Daoy (cell line): Measurements from ENCODE around the gene SRGAP3. TPM values are rescaled to one million over a fixed set of nuclear protein-coding genes. Genes with fewer than 3 reads are reported as not detected.
A peak's percentile ranks its signal among the peaks of the same experiment; 100 is the strongest.

Source experiments
- DNase-seq: peaks from one replicate; pipeline ENCODE4 v3.0.0-alpha.2; 2015; ENCODE audit warnings: low read depth
- total RNA-seq: library from RNA; depleted of rRNA; stranded (reverse); fragments of >200 nt; shearing (Covaris generic); gene quantifications from 2 replicates; pipeline ENCODE4 v1.2.3, GENCODE V29; 2014

The SRGAP3 gene
- total RNA-seq, 1 experiment from 2014 or later, result 5.0 TPM

DNA sequence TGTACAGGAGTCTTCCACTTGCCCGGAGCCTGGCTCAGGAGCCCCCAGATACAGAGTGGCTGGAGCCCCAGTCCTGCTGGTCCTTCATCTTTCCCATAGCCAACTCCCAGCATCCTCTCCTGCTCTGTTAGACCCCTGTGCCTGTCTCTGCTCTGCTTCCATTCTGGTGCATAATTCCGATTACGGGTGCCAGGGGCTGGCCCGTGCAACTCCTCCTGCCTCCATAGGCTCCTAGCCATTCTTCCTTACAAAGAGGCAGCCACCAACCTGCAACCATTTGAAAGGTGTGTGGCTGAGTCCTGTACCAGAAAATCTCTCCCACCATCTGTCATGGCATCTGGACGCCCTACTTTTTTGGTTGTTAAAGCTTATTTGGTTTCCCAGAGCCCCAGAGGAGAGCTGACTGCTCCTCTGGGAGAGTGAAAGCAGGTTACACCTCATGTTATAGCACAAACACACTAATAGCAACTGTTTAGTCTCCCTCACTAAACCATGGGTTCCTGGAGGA, 281.0 kb downstream of the SRGAP3 start:
- DNase-seq, result no peak

DNA sequence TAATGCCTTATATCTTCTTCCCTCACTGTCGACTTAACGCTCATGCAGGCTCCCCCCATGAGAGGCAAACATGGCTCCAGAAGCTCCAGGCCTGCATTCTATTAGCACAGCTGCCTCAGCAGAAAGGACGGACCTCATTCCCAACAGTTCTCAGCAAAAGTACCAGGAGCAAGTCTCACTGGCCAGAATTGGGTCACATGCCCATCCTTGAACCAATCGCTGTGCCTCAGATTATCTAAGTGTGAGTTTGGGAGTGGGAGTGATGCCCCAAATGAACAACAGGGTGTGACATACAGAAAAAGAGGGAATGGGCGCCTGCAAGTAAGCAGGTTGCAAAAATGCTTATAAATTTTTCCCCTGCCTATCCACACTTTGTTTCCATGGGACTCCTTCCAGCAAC, 281.9 kb downstream of the SRGAP3 start:
- no peak for DNase-seq

DNA sequence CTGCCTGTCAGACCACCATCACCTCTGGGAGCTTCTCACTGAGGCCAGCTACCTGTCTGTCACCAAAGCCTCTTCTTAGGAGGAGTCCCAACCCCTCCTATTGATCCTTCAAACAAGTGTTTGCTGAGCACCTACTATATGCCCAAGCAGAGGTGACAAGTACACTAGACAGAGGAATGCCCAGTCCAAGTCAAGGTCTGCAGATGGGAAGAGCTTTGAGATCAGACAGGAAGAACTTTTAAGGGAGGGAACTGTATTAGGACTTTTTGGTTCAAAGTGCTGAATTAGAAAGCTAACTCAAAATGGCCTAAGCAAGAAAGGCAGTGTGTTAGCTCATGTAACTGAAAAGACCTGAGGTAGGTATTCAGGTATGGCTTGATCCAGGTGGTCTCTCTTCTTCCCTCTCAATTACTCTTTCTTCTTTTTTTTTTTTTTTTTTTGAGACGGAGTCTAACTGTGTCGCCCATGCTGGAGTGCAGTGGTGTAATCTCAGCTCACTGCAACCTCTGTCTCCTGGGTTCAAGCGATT, 282.6 kb downstream of the SRGAP3 start:
- DNase-seq, result no peak

DNA sequence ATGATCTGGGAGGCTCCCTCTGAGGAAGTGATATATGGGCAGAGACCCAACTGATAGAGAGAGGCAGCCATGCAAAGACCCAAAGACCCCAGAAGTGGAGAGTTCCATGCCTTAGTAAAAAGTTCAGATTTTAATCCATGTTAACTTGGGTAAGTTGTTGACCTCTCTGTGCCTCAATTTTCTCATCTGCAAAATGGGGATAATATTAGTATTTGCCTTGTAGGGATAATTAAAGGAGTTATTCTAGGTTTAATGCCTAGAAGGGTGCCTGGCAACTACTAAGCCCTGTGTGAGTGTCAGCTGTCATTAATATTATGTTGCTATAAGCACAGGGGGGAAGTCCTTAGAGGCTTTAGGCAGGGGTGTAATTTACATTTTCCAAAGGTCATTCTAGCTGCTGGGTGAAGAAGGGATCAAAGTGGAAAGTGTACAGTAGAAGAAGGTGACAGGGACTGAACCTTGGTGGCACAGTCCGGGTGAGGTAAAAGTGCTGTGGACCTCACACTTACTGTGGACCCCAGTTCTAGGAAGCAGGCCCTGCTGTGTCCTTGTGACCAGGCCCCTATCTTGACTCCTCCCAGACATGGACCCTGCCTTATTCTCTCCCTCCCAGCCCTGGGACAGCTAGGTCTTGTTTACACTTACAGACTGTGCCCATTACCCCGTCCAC, 283.2 kb downstream of the SRGAP3 start:
- DNase-seq, result no peak

DNA sequence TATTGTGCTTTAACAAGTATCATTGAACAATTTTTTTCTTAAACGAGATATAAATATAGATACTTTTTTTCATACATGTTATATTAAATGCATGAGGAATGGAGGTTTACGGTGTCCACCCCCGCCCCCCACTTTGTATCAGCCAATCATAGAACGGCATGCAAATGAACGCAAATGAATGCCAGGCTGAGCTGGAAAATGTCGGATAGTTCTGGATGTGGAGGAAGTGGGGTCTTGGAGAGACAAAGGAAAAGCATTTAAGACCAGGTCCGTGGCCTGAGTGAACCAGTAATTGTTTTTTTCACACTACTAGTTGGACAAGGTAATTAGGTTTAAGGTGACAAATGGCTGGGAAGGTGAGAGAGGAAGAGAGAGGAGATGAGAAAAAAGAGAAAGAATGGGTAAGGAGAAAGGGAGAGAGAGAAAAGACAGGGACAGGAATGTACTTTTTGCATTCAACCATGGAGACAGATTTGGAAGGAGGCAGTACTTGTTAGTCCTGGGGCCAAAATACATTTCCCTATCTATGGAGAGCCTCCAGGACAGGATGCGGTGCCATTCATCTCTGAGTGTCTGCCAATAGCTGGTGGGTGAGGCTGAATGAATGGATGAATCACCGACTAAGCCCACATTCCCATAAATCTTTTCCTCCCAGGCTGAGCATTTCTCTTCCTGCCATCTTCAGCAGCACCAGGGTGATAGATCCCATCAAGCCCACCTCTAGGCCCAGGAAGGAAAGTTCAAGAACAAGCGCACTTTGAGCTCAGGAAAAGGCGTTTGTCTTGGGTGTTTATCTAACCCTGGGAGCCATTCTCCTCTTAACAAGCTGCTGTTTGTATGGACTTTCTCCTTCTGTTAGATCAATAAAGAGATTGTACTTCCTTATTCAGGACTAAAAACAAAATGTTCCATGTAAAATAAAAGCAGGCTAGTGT, 284.7 kb downstream of the SRGAP3 start:
- DNase-seq, result peak; percentile 88

DNA sequence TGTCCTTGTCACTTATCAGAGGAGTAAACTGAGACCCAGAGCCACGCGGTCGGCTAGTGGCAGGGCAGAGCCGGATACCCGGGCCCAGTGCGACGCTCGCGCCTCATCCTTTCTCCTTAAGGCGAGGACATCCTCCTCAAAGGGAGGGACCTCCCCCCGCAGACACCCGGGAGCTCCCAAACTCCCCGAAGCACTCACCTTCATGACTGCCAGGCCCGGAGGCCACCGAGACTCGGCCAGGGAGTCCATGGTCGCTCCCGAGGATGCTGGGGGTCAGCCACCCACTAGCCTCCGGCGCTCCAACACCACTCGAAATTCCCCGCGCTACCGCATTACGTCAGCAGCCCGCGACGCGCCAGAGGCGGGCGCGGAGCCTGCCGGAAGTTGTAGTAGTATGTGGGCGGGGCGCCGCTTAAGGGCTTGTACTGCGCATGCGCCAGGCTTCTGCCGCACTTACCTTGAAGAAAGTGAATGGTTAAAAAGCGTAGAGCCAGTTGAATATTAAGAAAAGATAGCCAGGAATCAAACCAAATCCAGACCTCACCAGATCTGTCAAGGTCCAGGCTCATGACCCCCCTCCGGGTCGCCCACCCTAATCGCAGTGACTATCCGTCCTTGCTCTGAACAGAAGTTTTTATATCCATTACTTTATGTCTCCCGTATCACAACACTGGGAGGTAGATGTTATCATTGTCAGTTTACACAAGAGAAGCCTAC, 286.2 kb downstream of the SRGAP3 start, which contains the start of gene RAD18:
TSS of gene RAD18 (minus strand) at position 336 of the 717 bp plus-strand sequence. CDS start at position 249, 87 bp downstream.
- peak; percentile 90 for DNase-seq

DNA sequence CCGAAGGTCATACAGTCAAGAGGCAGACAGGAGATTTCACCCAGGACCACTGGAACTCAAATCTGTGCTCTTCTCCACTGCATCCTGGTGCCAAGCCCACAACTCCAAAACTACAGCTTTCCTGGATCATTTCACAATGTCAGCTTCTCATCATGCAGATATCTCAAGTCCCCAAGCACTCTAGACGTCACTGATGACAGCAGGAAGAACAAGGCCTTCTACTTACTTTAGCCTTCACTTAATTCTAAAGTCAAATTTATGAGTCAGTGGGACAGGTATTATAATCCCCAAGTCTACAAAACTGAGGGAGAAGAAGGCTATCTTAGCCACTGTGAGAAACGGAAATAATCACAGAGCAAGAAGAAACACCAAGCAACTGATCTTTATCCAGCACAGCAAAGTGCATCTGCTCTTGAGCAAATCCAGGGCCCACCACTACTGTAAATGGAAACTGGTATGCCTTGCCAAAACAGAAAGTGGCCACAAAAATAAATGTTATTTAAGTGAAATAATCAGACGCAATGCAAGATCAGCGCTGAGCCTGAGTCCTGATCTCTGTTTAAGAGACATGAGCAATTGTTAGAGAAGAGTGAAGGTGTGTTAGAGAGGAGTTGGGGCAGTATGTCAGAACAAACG, 287.1 kb downstream of the SRGAP3 start:
- DNase-seq, result no peak

DNA sequence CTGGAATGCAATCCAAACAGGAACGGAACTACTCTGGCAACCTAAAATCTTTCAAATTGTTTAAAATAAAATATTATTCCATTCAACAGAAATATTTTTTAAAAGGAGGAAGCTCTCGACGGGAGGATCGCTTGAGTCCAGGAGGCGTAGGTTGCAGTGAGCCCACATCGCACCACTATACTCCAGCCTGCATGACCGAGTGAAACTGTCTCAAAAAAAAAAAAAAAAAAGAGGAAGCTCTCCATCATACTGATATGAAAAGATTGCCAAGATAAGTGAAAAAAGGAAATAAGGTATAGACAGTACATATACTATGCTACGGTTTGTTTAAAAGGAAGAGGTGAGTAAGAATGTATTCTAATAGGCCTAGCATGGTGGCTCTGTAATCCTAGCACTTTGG, 289.8 kb downstream of the SRGAP3 start:
- no peak for DNase-seq

DNA sequence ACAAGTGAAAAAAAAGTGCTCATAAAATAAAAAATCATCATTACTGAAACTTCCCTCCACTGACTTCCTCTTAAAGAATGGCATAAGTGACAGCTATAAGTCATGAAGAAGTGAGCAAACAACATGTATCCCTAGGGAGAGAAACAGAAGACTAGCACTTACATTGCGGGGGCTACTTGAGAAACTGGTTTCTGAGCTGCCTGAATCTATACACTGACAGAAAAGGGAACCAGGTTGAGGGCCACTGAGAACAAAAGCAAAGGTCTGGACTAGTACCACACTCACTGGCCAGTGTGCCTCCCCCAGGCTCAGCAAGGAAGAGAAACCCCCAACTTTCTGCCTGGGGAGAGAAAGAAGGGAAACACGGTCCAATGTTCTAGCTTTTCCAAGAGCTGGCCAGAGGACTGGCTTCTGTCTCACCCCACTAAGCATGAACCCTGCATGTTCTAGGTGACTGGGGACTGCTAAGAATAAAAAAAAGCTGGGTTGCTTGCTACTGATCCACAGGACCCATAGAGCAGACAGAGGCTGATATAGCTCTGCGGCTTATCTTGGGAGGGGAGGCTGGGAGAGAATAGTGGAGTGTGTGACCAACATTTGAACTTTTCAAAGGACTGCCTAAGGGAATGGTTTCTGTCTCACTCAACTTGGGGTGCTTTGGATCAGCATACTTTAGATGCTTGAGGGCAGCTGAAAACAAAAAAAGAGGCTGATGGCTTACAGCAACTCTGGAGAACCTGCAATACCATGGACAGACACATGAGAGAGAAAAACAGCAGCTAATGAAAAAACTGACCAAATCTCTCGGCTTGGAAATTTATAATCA, 294.3 kb downstream of the SRGAP3 start:
- no peak for DNase-seq

DNA sequence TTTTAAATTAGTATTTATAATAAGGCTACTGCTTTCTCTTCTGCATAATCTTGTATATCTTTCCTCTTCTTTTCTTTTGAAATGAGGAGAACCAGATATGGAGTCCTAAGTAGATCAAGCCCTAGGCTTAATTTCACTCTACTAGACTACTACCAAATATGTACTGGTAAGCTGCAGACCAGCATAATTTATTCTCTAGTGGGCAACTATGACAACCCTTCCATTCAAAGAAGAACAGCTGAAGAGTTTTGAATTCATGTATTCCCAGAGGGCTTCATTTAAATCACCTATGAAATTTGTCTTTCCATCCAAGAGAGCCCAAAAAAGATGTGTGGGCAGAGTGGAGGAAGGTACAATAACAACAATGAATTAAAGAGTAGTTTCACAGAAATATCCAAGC, 296.1 kb downstream of the SRGAP3 start:
- no peak for DNase-seq

DNA sequence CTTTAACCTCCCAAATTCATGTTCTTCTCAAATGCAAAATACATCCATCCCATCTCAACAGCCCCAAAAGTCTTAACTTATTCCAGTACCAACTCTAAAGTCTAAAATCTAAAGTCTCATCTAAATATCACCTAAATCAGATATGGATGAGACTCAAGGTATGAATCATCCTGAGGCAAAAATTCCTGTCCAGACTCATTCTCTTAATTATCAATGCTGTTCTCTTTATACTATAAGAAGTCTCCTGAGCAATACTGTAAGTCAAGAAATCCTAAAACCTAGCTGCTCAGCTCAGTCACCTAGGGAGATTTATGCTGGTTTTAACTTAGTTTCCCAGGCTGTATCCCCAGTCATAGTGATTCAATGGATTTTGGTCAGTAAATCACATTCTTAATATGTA, 297.3 kb downstream of the SRGAP3 start:
- DNase-seq, result no peak

DNA sequence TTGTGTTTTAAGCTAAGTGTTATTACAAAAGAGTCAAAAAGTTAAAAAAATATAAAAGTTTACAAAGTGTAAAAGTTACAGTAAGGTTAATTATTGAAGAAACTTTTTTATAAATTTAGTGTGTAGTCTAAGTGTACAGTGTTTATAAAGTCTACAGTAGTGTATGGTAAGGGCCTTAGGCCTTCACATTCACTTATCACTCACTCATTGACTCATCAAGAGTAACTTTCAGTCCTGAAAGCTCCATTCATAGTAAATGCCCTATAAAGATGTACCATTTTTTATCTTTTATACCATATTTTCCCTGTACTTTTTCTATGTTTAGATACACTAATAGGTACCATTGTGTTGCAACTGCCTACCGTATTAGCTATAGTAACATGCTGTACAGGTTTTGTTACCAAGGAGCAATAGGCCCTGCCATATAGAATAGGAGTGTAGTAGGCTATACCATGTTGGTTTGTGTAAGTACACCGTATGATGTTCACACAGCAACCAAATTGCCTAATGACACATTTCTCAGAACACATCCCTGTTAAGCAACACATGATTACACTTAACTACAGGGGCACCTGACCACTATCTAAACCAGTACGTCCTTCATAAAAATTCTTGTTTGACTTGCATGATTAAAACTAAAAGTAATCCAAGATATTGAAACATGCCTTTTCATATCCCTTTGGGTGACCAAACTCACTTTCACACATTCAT, 303.4 kb downstream of the SRGAP3 start:
- DNase-seq, result no peak

DNA sequence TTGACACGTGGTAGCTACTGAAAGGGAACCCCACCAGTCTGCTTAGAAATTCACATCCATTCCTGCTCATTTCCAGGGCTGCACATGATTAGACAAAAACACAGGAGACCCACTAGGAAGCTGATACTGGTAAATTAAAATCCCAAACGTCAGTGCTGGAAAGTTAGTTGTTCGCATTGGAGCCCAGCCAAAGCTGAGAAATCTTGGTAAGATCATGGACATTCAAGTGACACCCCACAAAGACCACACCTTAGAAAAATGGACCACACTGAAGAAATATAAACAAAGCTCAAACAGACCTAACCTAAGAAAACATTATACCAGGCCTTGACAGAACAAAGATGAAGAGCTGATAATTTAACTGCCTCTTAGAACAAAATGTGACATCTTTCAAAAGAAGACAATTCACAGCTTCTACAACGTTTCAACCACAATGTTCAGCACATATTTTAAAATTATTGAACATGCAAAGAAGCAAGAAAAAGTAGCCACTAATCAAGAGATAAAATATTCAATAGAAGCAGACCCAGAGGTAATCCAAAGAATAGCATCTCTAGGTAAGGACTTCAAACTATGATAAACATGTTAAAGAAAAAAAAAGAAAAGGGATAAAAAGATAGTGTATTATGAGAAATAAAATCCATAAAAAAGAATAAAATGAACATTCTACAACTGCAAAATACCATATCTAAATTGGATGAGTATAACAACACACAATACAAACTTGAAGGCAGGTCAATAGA, 306.5 kb downstream of the SRGAP3 start:
- DNase-seq, result no peak

DNA sequence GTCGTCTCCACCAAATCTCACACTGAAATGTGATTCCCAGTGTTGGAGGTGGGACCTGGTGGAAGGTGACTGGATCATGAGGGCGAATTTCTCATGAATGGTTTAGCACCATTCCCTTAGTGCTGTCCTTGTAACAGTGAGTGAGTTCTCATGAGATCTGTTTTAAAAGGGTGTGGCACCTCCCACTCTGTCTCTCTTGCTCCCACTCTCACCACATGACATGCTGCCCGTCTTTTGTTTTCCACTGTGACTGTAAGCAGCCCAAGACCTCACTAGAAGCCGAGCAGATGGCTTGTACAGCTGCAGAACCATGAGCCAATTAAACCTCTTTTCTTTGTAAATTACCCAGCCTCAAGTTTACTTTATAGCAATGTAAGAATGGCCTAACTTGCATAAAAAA, 307.3 kb downstream of the SRGAP3 start:
- no peak for DNase-seq

DNA sequence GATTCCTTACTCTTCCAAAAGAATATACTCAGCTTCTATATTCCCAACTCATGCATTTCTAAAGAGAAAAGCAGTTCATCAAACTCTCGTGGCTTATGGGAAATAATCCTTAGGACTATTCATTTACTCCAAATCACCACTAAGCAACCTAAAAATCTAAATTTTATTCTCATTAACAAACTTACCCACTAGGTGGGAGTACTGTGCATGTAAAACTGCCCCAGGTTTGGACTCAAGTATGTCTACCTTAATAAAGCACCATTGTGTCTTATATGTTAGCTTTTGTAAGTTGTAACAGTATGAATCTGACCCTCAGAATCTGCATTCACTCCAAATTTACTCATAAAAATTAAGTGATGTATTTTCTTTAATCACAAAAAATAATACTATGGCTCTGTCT, 311.4 kb downstream of the SRGAP3 start:
- no peak for DNase-seq

DNA sequence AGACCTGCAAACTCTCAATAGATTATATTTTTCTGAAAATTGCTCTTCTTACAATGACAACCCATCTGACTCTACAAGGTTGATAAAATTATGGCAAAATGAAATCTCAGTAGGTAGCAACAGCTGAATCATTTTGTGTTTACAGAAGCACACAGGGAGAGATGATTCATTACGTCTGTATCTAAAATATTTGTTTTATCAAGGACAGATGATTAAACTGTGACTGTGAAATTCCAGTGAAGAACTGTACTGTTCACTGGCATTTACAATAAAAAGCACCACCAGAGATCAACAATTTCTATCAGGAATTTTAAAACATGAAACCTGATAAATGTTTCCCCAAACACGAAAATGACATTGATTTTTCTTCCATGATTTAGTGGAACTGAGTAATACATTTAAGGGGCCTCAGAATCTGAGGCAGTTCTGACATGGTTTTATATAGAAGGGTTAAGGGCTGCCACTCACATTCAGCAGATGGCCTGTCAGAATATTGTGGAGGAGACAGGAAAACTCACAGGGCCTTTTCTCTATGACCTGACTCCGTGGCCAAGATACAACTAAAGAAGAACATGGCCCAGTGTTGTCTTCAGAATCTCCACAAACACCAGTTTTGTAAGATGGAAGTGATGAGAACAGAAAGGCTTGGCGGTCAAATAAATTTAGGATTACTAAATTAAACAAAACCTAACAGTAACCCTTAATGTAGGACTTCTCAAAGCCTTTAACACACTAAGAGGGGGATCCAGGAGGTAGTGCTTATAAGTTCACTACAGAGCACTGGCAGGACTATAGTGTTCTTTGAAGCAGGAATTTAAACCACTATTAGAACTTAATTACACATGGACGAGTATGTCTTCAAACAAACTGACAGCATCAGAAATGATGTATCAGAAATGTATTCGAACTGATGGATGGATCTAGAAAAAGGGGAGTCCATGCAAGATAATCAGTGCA, 312.1 kb downstream of the SRGAP3 start:
- peak; percentile 44 for DNase-seq

DNA sequence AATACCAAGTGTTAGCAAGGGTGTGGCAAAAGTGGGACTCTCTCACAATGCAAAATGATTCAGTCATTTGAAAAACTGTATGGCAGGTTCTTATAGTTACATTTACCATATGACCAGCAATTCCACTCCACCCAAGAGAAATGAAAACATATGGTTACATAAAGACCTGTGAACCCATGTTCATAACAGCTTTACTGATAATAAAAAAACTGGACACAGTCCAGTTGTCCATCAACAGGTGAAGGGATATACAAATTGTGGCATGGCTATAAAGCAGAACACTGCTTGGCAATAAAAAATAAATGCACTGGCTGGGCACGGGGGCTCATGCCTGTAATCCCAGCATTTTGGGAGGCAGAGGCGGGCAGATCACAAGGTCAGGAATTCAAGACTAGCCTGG, 316.9 kb downstream of the SRGAP3 start:
- DNase-seq, result no peak

DNA sequence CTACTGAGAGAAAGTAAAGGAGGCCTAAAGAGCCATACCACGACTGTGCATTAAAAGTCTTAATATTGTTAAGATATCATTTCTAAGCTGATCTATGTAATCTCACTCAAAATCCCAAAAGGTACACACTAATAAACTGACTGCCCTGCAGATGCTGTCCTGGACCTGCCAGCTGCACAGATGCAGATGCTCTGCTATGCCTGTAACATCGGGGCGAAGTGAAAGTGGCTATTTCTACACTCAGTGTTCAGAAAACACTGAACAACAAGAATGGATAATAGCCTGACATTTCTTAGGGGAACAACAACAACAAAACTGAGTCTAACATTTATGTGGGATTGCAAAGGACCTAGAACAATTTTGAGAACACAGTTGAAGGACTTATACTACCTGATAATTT, 318.1 kb downstream of the SRGAP3 start:
- no peak for DNase-seq
